GM12878 (cell line): ENCODE data around the gene PDIK1L. TPM values are rescaled to one million over a fixed set of nuclear protein-coding genes. Genes with fewer than 3 reads are reported as not detected.

Experiments used
- ATAC-seq: fragments of 200-7000 bp; cut with Tn5 transposase; 3 replicates; pipeline ENCODE4 v1.9.1; 2020; ENCODE audit warnings: mild to moderate bottlenecking, moderate library complexity
- BruUV-seq: library from RNA; stranded (reverse); fragments of 400-500 nt; replicated peaks from 2 replicates; lab custom pipeline; 2021; lab: Mats Ljungman, UMichigan
- CTCF ChIA-PET: fragments of 300-600 bp; sonication (Branson Sonifier 250); formaldehyde crosslinking; extraction: SDS; loops from one replicate; lab custom pipeline; 2021; ENCODE audit warnings: inconsistent platforms; lab: Yijun Ruan, JAX
- POLR2A ChIA-PET: fragments of 350-600 bp; formaldehyde crosslinking; extraction: SDS; loops from one replicate; lab custom pipeline; 2021; ENCODE audit warnings: inconsistent platforms; lab: Charles Lee
- RAD21 ChIA-PET: fragments of 300-600 bp; sonication (Branson Sonifier 250); formaldehyde crosslinking; loops from one replicate; lab custom pipeline; 2023; ENCODE audit warnings: antibody characterized with exemption; ENCODE audit not compliant: unreplicated experiment; lab: Charles Lee
- SMC1A ChIA-PET: fragments of 300-600 bp; sonication (Branson Sonifier 250); formaldehyde crosslinking; loops from one replicate; lab custom pipeline; 2023; ENCODE audit not compliant: unreplicated experiment, uncharacterized antibody; lab: Charles Lee
- DNase-seq: peaks from one replicate; pipeline ENCODE4 v3.0.0-alpha.2; 2011; ENCODE audit warnings: low read depth, low spot score
- FAIRE-seq: peaks from 3 replicates; lab custom pipeline; 2011; peaks lifted over from hg19 to GRCh38; lab: Jason Lieb, UNC
- H2AFZ ChIP-seq: 2 replicates; pipeline ENCODE4 v1.6.0; 2011; ENCODE audit warnings: low read depth, low read length, control low read depth; ENCODE audit not compliant: control insufficient read depth
- H3K27ac ChIP-seq: 2 replicates; pipeline ENCODE4 v1.5.1; 2011; ENCODE audit warnings: control low read depth; ENCODE audit not compliant: control insufficient read depth, insufficient read depth
- H3K27me3 ChIP-seq, 2 experiments: replicated peaks in 1 of 2; 2 replicates each; pipeline versions ENCODE4 v1.6.0 to v1.6.1; 2011; ENCODE audit warnings: low read length in 1 of 2; ENCODE audit not compliant: control insufficient read depth in 2 of 2, insufficient read depth in 2 of 2
- H3K36me3 ChIP-seq, 2 experiments: 2 replicates each; pipeline ENCODE4 v1.5.1; 2011; ENCODE audit warnings: low read length in 1 of 2; ENCODE audit not compliant: control insufficient read depth in 2 of 2, insufficient read depth in 2 of 2
- H3K4me1 ChIP-seq: 2 replicates; pipeline ENCODE4 v1.6.1; 2011; ENCODE audit warnings: mild to moderate bottlenecking, low read length, moderate library complexity, mixed read lengths; ENCODE audit not compliant: control insufficient read depth, insufficient read depth
- H3K4me2 ChIP-seq: 2 replicates; pipeline ENCODE4 v1.6.0; 2011; ENCODE audit warnings: control low read depth; ENCODE audit not compliant: control insufficient read depth, insufficient read depth
- H3K4me3 ChIP-seq: fragments of 200-600 bp; sonication (generic); 2 replicates; pipeline ENCODE4 v1.5.1; 2016
- H3K79me2 ChIP-seq: 2 replicates; pipeline ENCODE4 v1.6.0; 2011; ENCODE audit warnings: low read length; ENCODE audit not compliant: control insufficient read depth, insufficient read depth
- H3K9ac ChIP-seq: 2 replicates; pipeline ENCODE4 v1.8.0; 2011; ENCODE audit warnings: low read length, control low read depth, mixed read lengths; ENCODE audit not compliant: control insufficient read depth, insufficient read depth
- H3K9me3 ChIP-seq: replicated peaks from 3 replicates; pipeline ENCODE4 v1.5.1; 2011; ENCODE audit warnings: mild to moderate bottlenecking, low read length; ENCODE audit not compliant: control insufficient read depth, insufficient read depth
- H4K20me1 ChIP-seq: 2 replicates; pipeline ENCODE4 v1.6.0; 2011; ENCODE audit not compliant: control insufficient read depth, insufficient read depth
- HDAC6 ChIP-seq: fragments of 200-600 bp; sonication (generic); IDR thresholded peaks from one replicate; pipeline ENCODE4 v1.8.0; 2017; ENCODE audit warnings: antibody characterized with exemption; ENCODE audit not compliant: unreplicated experiment
- MEF2B ChIP-seq: fragments of 450-650 bp; IDR thresholded peaks from 2 replicates; pipeline ENCODE4 v1.6.1; 2018; ENCODE audit warnings: mild to moderate bottlenecking, moderate library complexity; ENCODE audit not compliant: partially characterized antibody, poor library complexity, severe bottlenecking
- MLLT1 ChIP-seq: fragments of 450-650 bp; IDR thresholded peaks from 2 replicates; pipeline ENCODE4 v1.6.1; 2016; ENCODE audit warnings: mild to moderate bottlenecking
- SRF ChIP-seq, 2 experiments: IDR thresholded peaks; 2 replicates each; pipeline ENCODE4 v1.6.1; 2011; ENCODE audit warnings: low read depth in 2 of 2, low read length in 2 of 2, mild to moderate bottlenecking in 1 of 2, moderate library complexity in 1 of 2
- SUZ12 ChIP-seq: fragments of 200-600 bp; sonication (generic); IDR thresholded peaks from one replicate; pipeline ENCODE4 v1.6.1; 2018; ENCODE audit warnings: antibody characterized with exemption, mild to moderate bottlenecking; ENCODE audit not compliant: unreplicated experiment
- TCF3 ChIP-seq: IDR thresholded peaks from 2 replicates; pipeline ENCODE4 v1.6.1; 2012; ENCODE audit warnings: low read depth, mild to moderate bottlenecking, low read length, borderline replicate concordance; ENCODE audit not compliant: insufficient read depth
- ZNF274 ChIP-seq: IDR thresholded peaks from one replicate; pipeline ENCODE4 v1.8.0; 2011; ENCODE audit not compliant: insufficient read length, insufficient read depth
- ZNF622 ChIP-seq: fragments of 450-650 bp; IDR thresholded peaks from 2 replicates; pipeline ENCODE4 v1.6.1; 2017; ENCODE audit warnings: mild to moderate bottlenecking, inconsistent platforms
- WGBS: methylation state at CpG from one replicate; pipeline ENCODE4 v1.1.6; 2016; ENCODE audit warnings: low lambda C conversion rate; ENCODE audit not compliant: insufficient replicate concordance, insufficient coverage; ENCODE audit errors: missing lambda C conversion rate; 5-methylcytosine and 5-hydroxymethylcytosine counted together
- in situ Hi-C: fragments of 300-500 bp; cut with MboI; formaldehyde crosslinking; loops from 9 replicates; pipeline ENCODE4 v1.14.3; 2018; ENCODE audit warnings: mixed read lengths
- intact Hi-C: fragments of 100-400 bp; cut with micrococcal nuclease; formaldehyde crosslinking; loops from one replicate; pipeline ENCODE4 v1.14.2; 2022; ENCODE audit not compliant: unreplicated experiment
- polyA plus RNA-seq, 11 experiments: library from polyadenylated mRNA; depleted of rRNA in 4 of 11; unstranded in 6 of 11; stranded (reverse) in 5 of 11; fragments of >200 nt; fragmentation: Nextera tagmentation in 4 of 11; fragmentation: Illumina TruSeq in 1 of 11; extraction: Ambion mirVana in 4 of 11; extraction: Trizol in 1 of 11; gene quantifications; 1 replicate in 1 of 11; 2 replicates in 10 of 11; pipeline versions ENCODE4 v1.2.1 to v1.2.3, GENCODE V29; 2011 to 2016; ENCODE audit warnings: inconsistent platforms in 2 of 11, missing spikeins in 2 of 11, low read depth in 1 of 11
- total RNA-seq, 4 experiments: library from RNA; depleted of rRNA in 3 of 4; stranded (reverse); fragments of >200 nt in 3 of 4; fragmentation: Illumina TruSeq in 1 of 4; extraction: Trizol in 1 of 4; gene quantifications; 2 replicates each; pipeline versions ENCODE4 v1.2.1 to v1.2.3, GENCODE V29; 2013 to 2021

PDIK1L gene
- total and polyA plus RNA-seq, 10 of the 15 experiments (the other 5 are each of a cell fraction or from before 2014, with no cell fraction given): 4.0 to 15.9 (median 10.5) TPM

DNA sequence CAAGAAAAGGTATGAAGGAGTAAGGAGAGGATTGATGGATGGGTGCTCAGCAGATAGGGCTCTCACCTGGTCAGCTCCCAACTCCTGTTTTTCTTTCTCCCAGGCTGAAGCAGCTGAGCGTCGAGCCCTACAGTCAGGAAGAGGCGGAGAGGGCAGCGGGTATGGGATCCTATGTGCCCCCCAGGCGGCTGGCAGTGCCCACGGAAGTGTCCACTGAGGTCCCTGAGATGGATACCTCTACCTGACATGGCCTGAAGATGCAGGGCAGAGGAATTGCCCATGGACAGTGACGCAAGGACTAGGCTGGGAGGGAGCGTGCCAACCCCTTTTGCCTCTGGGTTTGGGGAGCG lies 58.8 kb downstream of the PDIK1L start:
- ATAC-seq: 0 out of 3 replicates have a peak, but pooled peaks have one; percentile 2
- RAD21 ChIA-PET: interaction anchor here (0.9 to 2.8 kb wide), 6 partner anchors 8 to 208 kb away, joined by 3 to 44 read pairs (median 4); partner anchors contain the start of genes CD52 and CEP85
- H3K9ac ChIP-seq: peak overlapping the region; percentile 90

More for the DNA sequence above, 58.8 kb downstream of the PDIK1L start:
- Histone ChIP-seq H3K36me3 (no peaks in the 10 kb centered on the region; a peak in 1 of 4 replicates), H3K4me2 (peak overlapping the region; percentile 93), H2AFZ (peak overlapping the region; percentile 72), H4K20me1 (no peaks in the 10 kb centered on the region), H3K4me1 (peaks cover 7% of the 10 kb centered on the region), H3K9me3 (no peaks in the 10 kb centered on the region), H3K79me2 (peaks cover 12% of the 10 kb centered on the region), H3K27me3 (no peaks in the 10 kb centered on the region), H3K27ac (peak overlapping the region; percentile 79), H3K4me3 (peak overlapping the region; percentile 97)
- POLR2A ChIA-PET: interaction anchor here (0.6 to 2.0 kb wide), 4 partner anchors 8 to 64 kb away, joined by 3 to 11 read pairs (median 4); partner anchors contain the start of gene CEP85
- in situ Hi-C loops (loop anchor here (5.0 kb wide), 1 partner anchor 152 kb away; no protein-coding TSS in a partner anchor), intact Hi-C loops (no loop called here)
- SMC1A ChIA-PET: interaction anchor here (0.7 to 1.7 kb wide), 5 partner anchors 57 to 151 kb away, joined by 3 to 23 read pairs (median 5); partner anchors contain the start of genes CD52 and CEP85
- BruUV-seq: TSS peak; percentile 95
- no peak for TF ChIP-seq SUZ12
- TF ChIP-seq SRF (IDR thresholded peaks at IDR 0.05; ENCODE audit: low read depth in 2 of 2, low read length in 2 of 2): no peak
- no peak for TF ChIP-seq ZNF622
- no peak for TF ChIP-seq ZNF274
- TF ChIP-seq TCF3: no peak
- no peak for TF ChIP-seq HDAC6
- peak; percentile 82 for TF ChIP-seq MLLT1
- TF ChIP-seq MEF2B: no peak
- 50% methylated on average over 9 of the region's 9 CpGs for WGBS
- FAIRE-seq (no peak), DNase-seq (no peak)
- CTCF ChIA-PET: interaction anchor here (1.0 to 5.8 kb wide), 18 partner anchors 8 to 275 kb away, joined by 3 to 110 read pairs (median 4); partner anchors contain the start of genes CATSPER4, CEP85 and PAFAH2
